GM23248 (cell line): ENCODE data around the gene PPP1R2B.

Experiments used
- EZH2 ChIP-seq: fragments of 200-600 bp; sonication (generic); IDR thresholded peaks from 2 replicates; pipeline ENCODE4 v1.6.1; 2018; ENCODE audit warnings: antibody characterized with exemption, mild to moderate bottlenecking; ENCODE audit not compliant: insufficient read depth, poor library complexity, severe bottlenecking
- EZH2phosphoT487 ChIP-seq: fragments of 200-600 bp; sonication (generic); IDR thresholded peaks from 2 replicates; pipeline ENCODE4 v1.6.1; 2018; ENCODE audit warnings: antibody characterized with exemption, moderate library complexity, mild to moderate bottlenecking, low read depth; ENCODE audit not compliant: insufficient read depth

GRCh38 chr5:156803404-156803803 lies 46.7 kb upstream of the PPP1R2B start:
- no peak for TF ChIP-seq EZH2
- TF ChIP-seq EZH2phosphoT487 = no peak
